DMS 273 (cell line): ENCODE results near the gene LUM.

Experiments used
- DNase-seq: peaks from one replicate; lab custom pipeline; 2025; ENCODE audit not compliant: unreplicated experiment; lab: John Stamatoyannopoulos, UW

LUM gene

GRCh38 chr12:91077228-91077954, 33.9 kb downstream of the LUM start:
- DNase-seq, result no peak

- DNase-seq, result no peak
These were observed 36.4 kb downstream of the LUM start for GRCh38 chr12:91074851-91075250.

DNA sequence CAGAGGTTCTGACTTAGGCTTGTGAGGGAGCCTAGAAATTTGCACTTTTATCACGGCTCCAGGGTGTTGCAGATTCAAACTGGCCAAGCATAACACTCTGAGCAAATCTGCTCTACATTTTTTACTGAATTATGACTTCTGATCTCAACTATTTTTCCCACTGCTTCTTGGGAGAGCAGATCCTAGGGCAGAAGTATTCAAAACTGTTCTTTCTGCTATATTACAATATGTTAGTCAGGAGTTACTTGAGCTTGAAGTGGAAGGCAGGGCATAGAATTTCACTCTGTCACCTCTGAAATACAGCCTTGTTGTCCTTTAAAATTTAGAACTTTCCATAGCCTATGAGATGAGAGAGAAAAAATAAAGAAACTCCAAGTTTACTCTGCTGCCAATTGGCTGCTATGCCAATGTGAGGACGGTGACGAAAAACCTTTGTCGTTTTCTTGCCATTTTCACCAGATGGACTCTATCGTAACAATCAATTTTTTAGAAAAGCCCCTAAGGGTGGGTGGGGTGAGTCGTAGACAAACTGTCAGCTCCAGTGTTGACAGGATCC, 37.1 kb downstream of the LUM start:
- no peak for DNase-seq

GRCh38 chr12:91073426-91073825, 37.9 kb downstream of the LUM start:
- no peak for DNase-seq

GRCh38 chr12:91072931-91073330, 38.4 kb downstream of the LUM start:
- peak; percentile 3 for DNase-seq

DNA sequence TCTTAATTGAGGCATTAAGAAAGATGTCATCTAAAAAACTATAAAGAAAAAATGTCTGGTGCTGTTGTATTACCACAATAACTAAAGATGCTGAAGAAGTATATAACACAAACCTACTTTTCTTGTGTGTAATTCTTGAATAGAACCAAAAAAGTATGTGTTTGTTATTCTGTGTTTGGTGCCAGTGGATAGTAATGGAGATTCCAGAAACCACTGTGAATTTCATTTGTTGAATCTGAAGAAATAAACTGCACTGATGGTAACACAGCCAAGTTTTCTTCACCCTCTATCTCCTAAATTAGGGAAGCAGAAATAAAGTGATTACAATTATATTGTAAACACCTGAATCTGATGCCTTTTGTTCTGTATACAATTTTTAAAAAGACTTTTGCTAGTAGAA, 40.4 kb downstream of the LUM start:
- DNase-seq, result no peak

GRCh38 chr12:91065396-91065795, 45.9 kb downstream of the LUM start:
- no peak for DNase-seq

DNA sequence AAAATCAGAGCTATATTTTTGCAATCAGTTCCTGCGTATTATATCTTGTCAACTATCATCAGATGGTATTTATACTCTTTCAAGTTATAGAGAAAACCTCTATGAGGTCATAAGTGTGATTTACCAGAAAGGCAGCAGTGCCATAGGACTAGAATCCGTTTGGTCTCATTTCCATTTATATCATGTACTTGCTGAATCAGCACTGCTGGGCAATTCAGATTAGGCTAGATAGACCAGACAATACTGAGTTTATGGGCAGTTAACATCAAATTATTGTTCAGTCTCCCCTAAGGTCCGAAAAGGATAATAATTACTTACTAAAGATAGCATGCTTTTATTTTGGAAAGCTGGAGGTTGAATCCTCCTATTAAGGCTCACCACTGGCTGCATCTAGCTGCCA, 46.7 kb downstream of the LUM start:
- DNase-seq, result no peak

GRCh38 chr12:91061091-91061490, 50.2 kb downstream of the LUM start:
- DNase-seq, result no peak

DNA sequence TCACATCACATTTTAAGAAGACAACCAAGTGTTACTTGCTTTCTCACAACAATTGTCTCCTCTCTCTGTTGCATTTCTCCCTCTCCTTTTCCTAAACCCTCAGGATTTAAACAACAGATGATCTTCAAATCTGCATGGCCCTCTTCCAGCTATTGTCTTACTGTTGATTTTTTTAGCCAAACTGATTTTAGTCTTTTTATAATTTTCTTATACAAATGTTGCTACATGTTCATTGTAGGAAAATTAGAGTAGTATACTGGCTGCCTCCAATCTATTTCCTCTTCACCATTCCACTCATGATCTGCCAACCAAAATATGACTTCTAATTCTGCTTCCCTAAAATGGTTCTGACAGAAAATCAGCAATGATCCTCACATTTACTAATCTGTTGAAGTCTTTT, 52.1 kb downstream of the LUM start:
- no peak for DNase-seq

- DNase-seq, result no peak
These were observed 52.5 kb downstream of the LUM start for GRCh38 chr12:91058786-91059185.

- no peak for DNase-seq
These were observed 53.7 kb downstream of the LUM start, which contains the start of gene KERA for GRCh38 chr12:91057368-91058165. Gene KERA (minus strand): TSS chr12:91058024. CDS start chr12:91056281, 1,743 bp downstream.

DNA sequence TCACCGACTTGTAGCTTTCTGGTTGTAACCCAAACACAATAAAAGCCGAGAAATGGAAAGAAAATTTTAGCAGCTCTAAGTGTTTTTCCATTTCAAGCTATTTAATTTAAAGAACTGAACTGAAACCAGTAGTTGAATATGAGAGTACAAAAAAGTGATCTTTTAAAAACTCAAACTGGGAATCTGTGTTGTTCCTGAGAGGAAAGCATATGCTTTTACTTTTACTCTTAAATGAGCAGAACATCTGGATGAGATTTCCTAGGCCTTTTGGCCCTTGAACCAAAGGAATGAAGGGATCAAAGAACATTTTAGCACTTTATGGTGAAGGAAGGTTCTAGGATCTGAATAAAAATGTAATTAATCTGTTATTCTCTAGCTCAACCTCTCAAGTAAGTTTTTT, 54.8 kb downstream of the LUM start:
- no peak for DNase-seq

DNA sequence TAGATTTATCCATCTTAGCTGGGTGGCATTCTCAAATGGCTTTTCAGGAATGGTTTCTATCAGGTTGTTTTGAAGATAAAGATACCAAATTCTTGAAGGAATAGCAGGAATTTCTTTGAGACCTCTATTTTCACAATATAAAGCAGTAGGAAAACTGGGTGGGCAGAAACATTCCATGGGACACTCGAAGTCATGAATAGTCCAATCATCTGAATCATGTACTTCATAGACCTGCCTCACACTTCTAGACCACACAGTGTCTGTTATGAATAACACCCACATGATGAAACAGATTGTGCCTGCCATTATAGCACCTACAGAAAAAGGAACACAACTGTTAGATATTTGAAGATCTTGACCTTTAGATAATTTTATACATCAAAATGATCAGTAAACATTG, 55.3 kb downstream of the LUM start:
- DNase-seq, result no peak

- DNase-seq, result peak; percentile 28
These were observed 57.2 kb downstream of the LUM start for GRCh38 chr12:91053951-91054715.
